Nephron (organoid): Measurements from ENCODE around the gene FGFBP1.

Experiments
- H3K27ac Mint-ChIP-seq, 3 experiments: 2 replicates each; pipeline ENCODE4 v1.8.0; 2020; ENCODE audit warnings: mixed read lengths in 3 of 3, mild to moderate bottlenecking in 2 of 3, moderate library complexity in 1 of 3
- H3K27me3 Mint-ChIP-seq: 2 replicates; pipeline ENCODE4 v1.8.0; 2021; ENCODE audit warnings: low read depth, mild to moderate bottlenecking, moderate library complexity, mixed read lengths
- H3K36me3 Mint-ChIP-seq: 2 replicates; pipeline ENCODE4 v1.8.0; 2020; ENCODE audit warnings: low read depth, mixed read lengths
- H3K4me1 Mint-ChIP-seq: 2 replicates; pipeline ENCODE4 v1.8.0; 2020; ENCODE audit warnings: mixed read lengths
- H3K4me3 Mint-ChIP-seq, 3 experiments: 2 replicates each; pipeline ENCODE4 v1.8.0; 2020; ENCODE audit warnings: mild to moderate bottlenecking in 3 of 3, mixed read lengths in 3 of 3, moderate library complexity in 2 of 3
- H3K9me3 Mint-ChIP-seq: 2 replicates; pipeline ENCODE4 v1.8.0; 2020; ENCODE audit warnings: mixed read lengths
- TF ChIP-seq, protein P1 (sequence below), 3 experiments: fragments of 200-600 bp; sonication (generic); IDR thresholded peaks; one replicate each; pipeline ENCODE4 v1.5.0; 2021; ENCODE audit warnings: antibody characterized with exemption in 3 of 3; ENCODE audit not compliant: unreplicated experiment in 3 of 3

FGFBP1 gene

DNA sequence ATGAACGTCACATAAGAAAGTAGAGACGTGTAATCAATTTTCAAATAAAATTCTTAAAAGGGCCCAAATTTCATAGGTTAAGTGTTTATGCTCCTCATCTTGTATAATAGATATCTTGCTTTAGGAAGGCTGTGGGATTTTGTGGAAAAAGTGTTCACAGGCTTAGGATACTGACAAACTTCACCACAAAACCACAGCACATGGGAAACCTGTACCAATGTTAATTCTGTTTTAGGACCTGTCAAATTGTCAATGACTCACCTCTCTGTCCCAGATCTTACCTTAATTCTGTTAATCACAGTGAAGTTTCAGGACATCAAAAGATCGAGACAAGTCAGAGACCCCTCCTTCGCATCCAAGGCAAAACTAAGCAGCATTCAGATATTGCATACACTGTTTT is 24.2 kb downstream of the FGFBP1 start:
- Mint-ChIP-seq H3K27me3 (peaks cover 4% of the 10 kb centered on the region), H3K36me3 (no peaks in the 10 kb centered on the region)
- TF ChIP-seq, protein P1, sequence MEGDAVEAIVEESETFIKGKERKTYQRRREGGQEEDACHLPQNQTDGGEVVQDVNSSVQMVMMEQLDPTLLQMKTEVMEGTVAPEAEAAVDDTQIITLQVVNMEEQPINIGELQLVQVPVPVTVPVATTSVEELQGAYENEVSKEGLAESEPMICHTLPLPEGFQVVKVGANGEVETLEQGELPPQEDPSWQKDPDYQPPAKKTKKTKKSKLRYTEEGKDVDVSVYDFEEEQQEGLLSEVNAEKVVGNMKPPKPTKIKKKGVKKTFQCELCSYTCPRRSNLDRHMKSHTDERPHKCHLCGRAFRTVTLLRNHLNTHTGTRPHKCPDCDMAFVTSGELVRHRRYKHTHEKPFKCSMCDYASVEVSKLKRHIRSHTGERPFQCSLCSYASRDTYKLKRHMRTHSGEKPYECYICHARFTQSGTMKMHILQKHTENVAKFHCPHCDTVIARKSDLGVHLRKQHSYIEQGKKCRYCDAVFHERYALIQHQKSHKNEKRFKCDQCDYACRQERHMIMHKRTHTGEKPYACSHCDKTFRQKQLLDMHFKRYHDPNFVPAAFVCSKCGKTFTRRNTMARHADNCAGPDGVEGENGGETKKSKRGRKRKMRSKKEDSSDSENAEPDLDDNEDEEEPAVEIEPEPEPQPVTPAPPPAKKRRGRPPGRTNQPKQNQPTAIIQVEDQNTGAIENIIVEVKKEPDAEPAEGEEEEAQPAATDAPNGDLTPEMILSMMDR (IDR thresholded peaks at IDR 0.05; ENCODE audit: unreplicated experiment in 3 of 3): no peak

DNA sequence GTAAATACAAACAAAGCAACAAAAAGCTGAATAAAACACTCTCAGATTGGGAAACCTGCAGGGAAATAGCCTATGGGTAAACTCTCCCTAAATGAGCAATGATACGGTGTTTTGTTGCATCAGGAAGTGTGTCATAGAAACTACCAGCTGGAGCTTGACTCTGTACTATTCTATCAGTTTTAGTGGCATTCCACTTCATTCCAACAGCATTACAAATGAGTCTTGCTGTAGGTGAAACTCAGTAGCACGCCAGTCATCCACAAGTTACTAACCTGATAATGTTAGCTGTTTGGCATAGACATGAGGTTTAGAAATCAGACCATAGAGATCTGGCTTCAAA is 24.9 kb downstream of the FGFBP1 start:
- Mint-ChIP-seq H3K4me3 (no peak overlapping the region), H3K36me3 (no peaks in the 10 kb centered on the region), H3K27me3 (peaks cover 8% of the 10 kb centered on the region), H3K4me1 (no peaks in the 10 kb centered on the region), H3K9me3 (peaks cover 3% of the 10 kb centered on the region), H3K27ac (no peak overlapping the region)
- TF ChIP-seq, protein P1 (IDR thresholded peaks at IDR 0.05; ENCODE audit: unreplicated experiment in 3 of 3): no peak

More for the DNA sequence above, 24.2 kb downstream of the FGFBP1 start:
- Mint-ChIP-seq H3K27ac (no peak overlapping the region), H3K4me1 (no peaks in the 10 kb centered on the region), H3K9me3 (peaks cover 3% of the 10 kb centered on the region), H3K4me3 (no peak overlapping the region)

DNA sequence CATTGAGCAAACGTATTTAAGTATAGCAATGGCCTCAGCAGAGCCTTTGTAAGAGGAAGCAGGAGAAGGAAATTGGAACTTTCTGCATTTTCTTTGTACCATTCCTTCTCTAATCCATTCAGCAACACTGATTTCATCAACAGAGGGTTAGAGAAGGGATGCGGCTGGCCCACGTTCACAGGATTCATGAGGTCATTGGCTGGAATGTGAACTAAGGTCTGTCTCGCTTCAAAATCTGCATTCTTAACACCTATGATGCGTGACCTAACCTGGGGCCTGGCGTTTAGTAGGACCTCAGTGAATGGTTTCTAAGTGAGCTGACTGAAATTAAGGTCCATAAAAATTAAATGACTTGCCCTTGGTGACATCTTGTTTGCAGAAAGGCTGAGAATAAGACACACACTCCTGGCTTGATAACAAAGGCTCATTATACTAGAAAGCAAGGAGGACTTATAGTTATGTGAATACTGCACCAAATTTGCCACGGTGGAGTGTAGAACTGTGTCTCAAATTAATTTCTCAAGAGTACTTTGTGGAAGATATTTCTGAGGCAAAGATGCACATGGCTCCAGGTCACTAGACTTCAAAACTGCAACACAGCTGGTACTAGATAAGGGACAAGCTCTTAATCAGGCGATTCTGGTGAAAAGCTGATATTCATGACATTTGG is 25.4 kb downstream of the FGFBP1 start:
- Mint-ChIP-seq H3K27me3 (peaks cover 8% of the 10 kb centered on the region), H3K4me3 (no peak overlapping the region), H3K36me3 (no peaks in the 10 kb centered on the region), H3K4me1 (no peaks in the 10 kb centered on the region), H3K27ac (peak overlapping the region in 1 of 3 experiments; percentile 23), H3K9me3 (peaks cover 3% of the 10 kb centered on the region)
- TF ChIP-seq, protein P1 (IDR thresholded peaks at IDR 0.05; ENCODE audit: unreplicated experiment in 3 of 3): no peak

DNA sequence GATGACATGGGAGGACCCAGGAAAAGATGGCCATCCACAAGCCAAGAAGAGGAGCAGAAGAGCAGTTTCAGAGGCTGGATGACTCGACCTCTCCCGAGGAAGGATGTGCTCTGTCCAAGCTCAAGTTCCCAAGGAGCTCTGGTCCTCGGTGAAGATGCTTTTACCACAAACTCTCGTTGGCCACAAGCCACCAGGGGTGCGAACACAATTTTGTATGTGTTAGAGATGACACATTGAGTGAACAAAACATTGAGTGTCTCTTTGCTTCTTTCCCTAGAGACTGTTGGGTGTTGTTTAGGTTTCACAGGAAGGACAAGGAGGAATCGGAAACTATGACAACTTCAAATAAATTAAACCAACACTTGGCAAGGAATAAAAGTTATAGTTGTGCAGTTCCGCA is 26.3 kb downstream of the FGFBP1 start:
- Mint-ChIP-seq H3K4me3 (no peak overlapping the region), H3K4me1 (peaks cover 5% of the 10 kb centered on the region), H3K36me3 (no peaks in the 10 kb centered on the region), H3K27me3 (peaks cover 8% of the 10 kb centered on the region), H3K27ac (no peak overlapping the region), H3K9me3 (peaks cover 3% of the 10 kb centered on the region)
- TF ChIP-seq, protein P1 (IDR thresholded peaks at IDR 0.05; ENCODE audit: unreplicated experiment in 3 of 3): no peak

DNA sequence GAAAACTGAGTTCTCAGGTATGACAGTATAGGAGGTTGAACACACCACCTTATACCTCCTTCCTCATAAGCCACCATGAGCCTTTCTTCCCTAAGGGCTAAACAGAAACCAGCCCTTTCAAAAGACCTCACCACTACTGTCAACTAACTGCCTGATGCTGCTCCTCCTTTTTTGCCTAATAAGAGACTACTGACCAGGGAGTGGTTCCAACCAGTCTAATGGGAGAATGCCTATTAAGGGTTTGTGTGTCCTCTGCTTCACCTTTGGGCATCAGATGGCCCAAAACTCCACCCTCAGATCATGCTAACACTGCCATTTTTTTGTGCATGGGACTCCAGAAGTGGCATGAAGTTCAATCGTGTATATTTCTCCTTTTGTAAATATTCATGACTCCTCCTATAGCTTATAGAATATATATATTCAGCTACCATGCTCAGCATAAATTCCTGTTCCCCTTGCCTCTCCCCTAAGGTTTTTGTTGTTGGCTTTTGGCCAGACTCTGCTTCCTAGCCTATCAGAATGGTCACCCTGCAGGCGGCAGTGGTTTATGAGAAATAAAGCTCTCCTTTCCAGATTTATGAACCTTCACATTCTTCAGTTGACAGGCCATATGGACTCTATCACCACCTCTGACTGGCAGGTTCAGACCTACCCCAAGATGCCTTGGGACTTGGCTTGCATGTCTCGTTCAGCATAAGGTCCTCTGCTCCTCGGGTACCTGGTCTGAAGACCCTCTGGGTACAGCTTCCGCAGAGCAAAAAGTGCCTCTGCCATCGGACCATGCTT is 28.2 kb downstream of the FGFBP1 start:
- H3K36me3 Mint-ChIP-seq: no peaks in the 10 kb centered on the region

More for the DNA sequence above, 28.2 kb downstream of the FGFBP1 start:
- H3K27ac Mint-ChIP-seq: no peak overlapping the region
- H3K9me3 Mint-ChIP-seq: peaks cover 3% of the 10 kb centered on the region
- H3K27me3 Mint-ChIP-seq: peaks cover 8% of the 10 kb centered on the region
- H3K4me3 Mint-ChIP-seq: no peak overlapping the region
- peaks cover 6% of the 10 kb centered on the region for H3K4me1 Mint-ChIP-seq
- TF ChIP-seq, protein P1 (IDR thresholded peaks at IDR 0.05; ENCODE audit: unreplicated experiment in 3 of 3): no peak
